ENCODE results near the gene PDLIM1.

PDLIM1 gene

DNA sequence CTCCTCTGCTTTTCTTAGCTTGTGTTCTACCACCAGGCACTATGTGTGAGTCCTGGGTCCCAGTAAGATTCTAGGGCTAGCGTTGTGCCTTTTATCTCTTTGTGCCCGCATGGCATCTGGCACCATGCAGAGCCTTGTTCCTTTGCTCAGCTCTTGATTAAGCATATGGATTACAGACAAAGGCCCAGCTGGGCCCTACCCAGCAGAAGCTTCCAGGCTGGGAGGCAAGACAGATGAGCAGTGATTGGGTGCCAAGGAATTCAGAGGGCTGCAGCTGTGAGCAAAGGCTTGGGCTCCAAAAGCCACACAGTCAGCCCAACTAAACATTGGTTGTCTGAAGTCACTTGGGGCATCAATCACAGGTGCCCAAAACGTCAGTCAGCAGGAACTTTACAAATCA lies 94.8 kb downstream of the PDLIM1 start:
- DNase-seq, result peak; percentile 68

DNA sequence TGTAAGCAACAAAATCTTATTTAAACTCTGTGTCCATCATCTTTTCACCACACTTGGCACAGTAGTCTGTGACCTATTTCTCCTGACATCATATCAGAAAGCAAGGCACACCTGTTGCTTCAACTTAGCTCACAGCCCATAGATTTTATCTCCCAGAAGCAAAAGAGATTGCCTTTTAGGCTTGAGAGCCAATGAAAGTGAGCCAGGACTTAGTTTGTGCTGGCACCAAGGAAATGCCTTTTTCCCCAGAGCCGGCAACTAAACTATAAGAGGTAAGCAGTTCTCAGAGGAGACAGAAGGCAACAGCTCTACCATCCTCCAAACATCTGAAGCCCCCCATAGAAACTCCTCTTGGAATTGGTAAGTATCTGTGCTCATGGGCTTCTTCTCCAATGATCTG lies 96.9 kb downstream of the PDLIM1 start, which contains the start of gene ACSM6:
Gene ACSM6, plus strand, starts transcription at position 295 of the 400 bp plus-strand sequence. CDS start 248 bp downstream, outside the sequence.
- DNase-seq, result no peak

DNA sequence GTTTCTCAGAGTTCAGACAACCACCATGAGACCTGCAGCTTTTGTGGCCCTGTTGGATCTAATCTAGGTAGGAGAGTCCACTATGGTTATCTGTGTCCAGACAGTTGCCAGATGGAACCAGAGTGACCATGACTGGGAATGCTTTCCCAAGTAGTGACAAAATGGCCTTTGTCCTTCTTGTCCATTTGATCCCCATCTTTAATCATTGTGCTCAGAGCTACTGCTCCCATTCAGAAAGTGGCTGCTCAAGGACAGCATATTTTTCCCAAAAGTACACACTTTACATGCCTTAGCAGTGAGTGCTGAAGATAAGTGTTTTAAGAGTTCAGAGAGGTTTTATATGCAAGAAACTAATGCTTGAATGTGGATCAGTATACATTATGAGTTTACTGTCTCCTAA lies 102.2 kb downstream of the PDLIM1 start:
- no peak for DNase-seq

DNA sequence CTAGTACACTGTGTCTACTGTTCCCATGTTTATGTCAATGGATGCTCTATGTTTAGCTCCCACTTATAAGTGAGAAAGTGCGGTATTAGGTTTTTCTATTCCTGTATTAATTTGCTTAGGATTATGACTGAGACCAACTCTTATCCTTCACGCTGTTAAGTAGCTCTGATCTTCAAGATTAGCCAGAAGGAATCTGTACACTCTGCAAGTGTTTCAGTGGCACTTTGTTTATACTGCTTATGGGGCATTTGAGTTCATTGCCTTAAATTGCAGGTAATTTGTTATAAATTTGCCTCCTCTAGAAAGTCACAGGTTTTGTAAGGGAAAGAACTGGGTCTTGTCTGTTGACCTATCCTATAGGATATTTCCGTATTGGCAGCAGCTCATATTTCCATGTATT lies 103.2 kb downstream of the PDLIM1 start:
- no peak for DNase-seq

Measured in NCI-H1694 treated with DMSO at 0.1 percent for 48 hours (cell line).